HG03045 (cell line): ENCODE data around the gene DCK.
"Not testable (repeated sequence)": the region's sequence is repeated elsewhere in the genome, so short reads cannot be mapped to it uniquely, and the experiment has no call there.

Experiments used
- ATAC-seq: cut with Tn5 transposase; IDR thresholded peaks from one replicate; pipeline ENCODE4 v1.9.1; 2021; ENCODE audit warnings: mild to moderate bottlenecking, moderate library complexity; ENCODE audit not compliant: unreplicated experiment

The DCK gene

DNA sequence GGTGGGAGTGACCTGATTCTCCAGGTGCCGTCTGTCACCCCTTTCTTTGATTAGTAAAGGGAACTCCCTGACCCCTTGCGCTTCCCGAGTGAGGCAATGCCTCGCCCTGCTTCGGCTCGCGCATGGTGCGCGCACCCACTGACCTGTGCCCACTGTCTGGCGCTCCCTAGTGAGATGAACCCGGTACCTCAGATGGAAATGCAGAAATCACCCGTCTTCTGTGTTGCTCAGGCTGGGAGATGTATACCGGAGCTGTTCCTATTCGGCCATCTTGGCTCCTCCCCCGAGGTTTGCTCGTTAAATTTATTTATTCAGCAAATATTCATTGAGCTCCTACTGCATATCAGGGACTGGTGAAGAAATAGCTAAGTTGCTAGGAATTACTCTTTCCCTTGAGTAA lies 66.1 kb downstream of the DCK start:
- not testable (repeated sequence) for ATAC-seq

GRCh38 chr4:71062436-71062835 lies 69.0 kb downstream of the DCK start:
- no peak for ATAC-seq

GRCh38 chr4:71063711-71064110 lies 70.3 kb downstream of the DCK start:
- ATAC-seq = no peak

GRCh38 chr4:71064521-71064920 lies 71.1 kb downstream of the DCK start:
- ATAC-seq = no peak

DNA sequence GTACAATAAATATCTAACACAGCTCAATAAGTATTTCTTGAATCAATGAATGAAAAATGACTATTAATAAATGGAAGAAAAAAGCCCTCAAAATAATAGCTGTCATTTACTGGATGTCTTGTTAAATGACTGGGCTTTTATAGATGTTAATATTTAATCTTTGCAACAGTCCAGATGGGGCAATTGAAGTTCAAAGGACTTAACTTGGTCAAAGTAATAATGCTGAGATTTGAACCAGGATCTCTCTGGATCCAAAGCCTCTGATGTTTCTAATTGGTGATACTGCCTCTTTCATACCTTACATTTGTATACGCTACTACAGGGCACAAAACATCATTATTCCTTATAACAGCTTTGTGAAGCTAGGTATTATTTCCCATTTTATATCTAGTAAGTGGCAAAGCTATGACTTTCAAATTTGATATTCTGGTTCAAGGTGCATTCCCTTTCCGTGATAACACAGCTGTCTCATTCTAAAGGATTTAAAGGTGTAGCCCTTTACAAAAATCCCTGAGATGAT lies 72.6 kb downstream of the DCK start:
- no peak for ATAC-seq

- ATAC-seq = no peak
Measured at GRCh38 chr4:71066737-71067716, 73.6 kb downstream of the DCK start.

- no peak for ATAC-seq
Measured at GRCh38 chr4:71069063-71069462, 75.6 kb downstream of the DCK start.

DNA sequence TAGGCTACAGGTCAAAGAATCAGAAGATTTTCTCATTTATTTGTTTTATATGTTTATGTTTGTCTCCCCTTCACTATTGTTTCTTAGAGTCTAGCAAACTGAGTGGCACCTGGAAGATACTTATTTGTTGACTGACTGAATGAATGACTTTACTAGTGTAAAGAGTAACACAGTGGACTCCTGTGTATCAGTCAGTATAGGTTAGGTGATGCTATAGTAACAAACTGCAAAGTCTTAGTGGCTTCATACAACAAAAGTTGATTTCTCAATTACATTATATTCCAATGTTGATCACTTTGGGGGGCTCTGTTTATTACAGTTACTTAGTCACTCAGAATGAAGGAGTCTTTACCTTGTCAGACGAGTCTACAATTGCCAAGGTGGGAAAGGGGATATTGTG lies 76.6 kb downstream of the DCK start:
- no peak for ATAC-seq

- ATAC-seq = no peak
Measured at GRCh38 chr4:71074452-71075299, 81.2 kb downstream of the DCK start.
